SW480 (cell line): ENCODE results near the gene PDGFC.
"Not testable (repeated sequence)": the region's sequence is repeated elsewhere in the genome, so short reads cannot be mapped to it uniquely, and the experiment has no call there.

Experiments used
- DNase-seq: peaks from one replicate; pipeline ENCODE4 v3.0.0-alpha.2; 2016; ENCODE audit warnings: low spot score

The PDGFC gene

DNA sequence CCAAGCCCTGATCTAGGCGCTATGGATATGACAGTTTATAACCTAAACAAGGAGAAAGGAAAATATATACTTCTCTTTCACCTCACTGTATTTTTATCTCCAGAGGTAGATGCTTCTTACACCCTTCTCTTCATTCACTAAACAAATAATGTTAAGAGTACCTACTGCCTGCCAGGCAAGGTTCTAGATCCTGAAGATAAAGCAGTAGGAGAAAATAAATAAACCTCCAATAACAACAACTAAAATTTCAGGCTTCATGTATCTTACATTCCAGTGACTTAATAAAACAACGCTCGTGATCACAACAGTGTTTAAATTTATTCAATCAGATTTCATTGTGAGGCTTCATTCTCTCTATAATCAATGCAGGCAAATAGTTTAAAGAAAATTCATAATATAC lies 20.7 kb downstream of the PDGFC start:
- no peak for DNase-seq

DNA sequence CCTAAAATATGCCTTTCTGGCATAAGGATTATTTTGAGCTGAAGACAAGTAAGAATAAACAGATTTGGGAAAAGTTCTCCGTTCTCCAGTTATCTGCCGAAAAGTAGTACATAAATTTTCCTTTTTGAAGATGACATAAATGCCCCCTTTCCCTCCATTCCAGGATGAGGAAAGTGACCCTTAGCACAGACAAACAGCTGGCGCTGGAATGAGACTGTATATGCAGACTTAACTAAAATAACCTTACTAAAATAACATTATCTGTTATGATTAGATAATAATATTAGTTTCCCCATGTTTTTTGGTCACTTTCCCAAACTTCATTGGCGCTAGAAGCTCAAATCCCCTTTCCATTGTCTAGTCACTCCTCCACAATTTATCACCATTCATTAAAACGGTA lies 21.5 kb downstream of the PDGFC start:
- no peak for DNase-seq

DNA sequence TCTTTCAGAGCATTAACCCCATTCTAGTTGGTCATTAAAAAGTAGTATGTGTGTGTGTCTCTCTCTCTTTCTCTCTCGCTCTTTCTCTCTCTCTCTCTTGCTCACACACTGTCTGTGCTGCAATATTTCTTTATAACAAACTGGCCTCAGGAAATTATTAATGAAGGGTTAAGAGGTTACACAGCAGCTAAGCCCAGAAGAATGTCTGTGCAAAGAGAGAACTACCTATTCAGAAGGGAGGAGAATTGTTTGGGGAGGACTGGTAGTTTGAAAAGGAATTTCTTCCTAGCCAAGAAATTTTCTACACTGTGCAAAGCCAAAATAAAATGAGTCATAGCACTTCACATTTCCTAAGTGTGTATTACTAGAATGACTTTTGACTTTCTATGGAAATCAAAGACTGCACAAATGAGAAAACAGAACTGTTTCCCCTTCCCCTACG lies 22.2 kb downstream of the PDGFC start:
- DNase-seq = no peak

DNA sequence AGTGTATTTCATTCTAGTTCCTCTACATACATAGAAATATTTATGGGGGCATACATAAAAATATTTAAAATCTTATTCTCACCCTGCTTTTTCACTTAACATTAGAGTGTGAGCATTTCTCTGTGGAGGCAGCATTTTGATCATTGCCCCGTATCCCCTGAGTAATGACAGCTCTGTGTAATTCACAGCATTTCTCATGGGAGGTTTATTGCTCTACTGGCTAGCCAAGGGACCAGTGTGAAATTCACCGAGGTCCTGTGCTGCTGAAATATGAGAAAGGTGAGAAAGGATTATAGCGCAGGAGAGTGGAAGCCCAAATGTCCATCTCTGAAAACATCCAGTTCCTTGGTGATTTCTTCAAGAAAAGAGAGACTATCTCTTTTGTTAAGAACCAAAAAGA lies 22.9 kb downstream of the PDGFC start:
- no peak for DNase-seq

DNA sequence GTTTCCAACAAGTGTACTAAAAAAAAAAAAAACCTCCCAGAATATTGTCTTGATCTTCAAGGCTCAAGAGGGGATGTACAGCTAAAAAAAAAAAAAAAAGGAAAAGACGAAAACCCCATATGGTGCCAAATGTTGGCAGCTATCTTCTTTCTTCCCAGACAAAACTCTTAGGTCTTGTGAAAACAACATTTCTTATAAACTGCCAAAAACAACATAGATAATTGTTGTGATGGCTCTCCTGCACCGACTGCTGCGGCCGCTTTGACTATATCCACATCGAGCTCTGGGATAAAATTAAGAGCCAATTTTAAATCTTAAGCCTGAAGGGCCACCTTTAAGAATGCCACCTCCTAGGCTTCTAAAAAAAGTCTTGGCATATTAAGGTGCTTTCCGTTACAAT lies 23.5 kb downstream of the PDGFC start:
- DNase-seq = no peak

DNA sequence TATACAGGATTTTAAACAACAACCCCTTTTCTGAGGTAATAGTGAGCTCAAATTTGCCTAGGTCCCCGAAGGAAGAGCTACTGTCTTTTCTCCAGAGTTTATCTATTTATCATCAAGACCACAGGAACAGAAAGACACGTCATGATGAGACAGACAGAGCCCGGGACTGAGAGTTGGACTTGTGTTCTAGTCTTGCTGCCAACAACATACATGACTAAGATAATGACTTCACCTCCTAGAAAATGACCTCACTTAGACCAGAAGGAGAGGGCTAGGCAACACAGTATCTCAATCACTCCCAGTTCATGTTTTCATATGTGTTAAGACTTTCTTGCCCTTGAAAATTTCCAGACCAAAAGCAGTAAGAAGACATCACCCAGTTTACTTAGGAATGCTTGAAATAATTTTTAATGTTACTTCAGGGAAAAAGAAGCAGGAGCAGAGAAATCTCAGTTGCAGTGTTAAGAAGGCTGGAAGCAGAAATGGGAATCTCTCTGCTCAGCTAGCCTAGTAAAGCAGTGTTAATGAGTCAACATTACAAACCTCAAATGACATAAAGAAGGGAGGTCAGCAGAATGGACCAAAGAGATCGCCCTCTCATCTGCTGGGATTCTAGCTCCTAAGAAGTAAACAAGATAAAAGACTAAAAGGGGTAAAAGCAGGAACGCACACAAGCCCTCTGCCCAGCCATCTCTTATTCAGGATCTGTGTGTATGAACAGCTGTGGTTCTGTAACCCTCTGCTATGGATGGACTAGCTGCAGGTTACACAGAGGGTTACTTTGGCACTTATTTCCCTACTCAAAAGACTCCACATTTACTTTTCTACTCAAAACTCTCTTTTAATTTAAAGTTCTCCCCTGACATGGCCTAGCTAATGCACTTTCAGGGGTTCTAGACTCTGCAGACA lies 24.8 kb downstream of the PDGFC start:
- no peak for DNase-seq

DNA sequence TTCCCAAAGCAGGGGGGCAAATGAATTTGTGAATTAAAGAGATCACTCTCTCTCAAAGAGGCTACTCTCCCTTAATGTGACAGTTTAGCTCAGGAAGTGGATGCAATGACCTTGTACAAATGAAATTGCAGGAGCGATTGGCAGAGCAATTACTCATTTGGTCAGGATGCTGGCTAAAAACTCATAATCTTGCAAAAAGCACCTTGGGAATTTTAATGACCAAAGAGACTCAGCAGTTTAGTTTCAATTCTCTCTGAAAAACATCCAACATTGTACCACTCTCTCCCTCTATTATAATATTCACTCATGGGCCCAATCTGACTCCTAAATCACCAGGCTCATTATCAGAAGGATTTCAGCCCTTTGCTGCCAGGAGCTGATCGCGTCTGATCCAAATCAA lies 26.1 kb downstream of the PDGFC start:
- no peak for DNase-seq

DNA sequence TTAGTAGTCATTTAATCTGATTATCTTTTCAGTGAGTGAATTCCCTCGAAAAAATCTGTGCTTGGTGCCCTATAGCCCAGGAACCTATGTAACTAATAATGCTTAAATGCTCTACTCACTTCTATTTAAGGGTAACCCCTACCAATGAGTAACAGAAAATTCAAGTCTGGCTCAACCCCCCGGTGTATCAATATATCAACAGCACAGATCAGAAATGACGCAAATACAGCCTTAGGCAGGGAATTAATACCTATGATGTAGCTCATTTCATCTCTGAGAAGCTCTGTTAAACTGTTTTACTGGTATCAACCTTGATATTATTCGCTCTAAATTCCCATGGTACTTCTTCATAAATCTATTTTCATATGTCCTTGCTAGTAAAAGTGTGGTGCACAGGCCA lies 28.6 kb downstream of the PDGFC start:
- no peak for DNase-seq

DNA sequence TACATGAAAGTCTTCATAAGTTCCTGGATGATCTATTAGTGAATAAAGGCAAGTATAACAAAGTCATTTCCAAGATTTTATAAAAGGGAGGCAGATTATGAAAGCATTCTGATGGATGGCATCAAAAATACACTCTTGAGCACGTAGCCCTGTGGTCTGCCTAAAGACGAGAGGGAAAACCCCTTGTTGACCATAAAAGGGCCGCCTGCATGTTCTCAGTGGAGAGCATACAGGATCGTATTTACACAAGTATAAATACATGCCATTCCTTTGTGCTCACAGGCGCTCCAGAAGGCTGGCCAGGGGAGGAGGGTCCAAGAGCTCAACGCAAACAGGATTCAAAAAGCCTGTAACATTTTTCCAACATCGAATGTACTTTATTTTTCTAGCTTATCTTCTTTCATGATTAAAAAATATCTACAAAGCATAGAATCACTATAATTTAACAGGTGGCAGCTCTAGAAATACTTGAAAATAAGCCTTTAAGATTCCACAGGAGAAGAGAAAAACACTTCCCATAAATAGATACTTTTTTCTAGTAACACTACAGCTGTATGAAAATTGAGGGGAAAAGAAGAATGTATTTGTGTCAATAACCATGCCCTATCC lies 29.6 kb downstream of the PDGFC start:
- peak; percentile 57 for DNase-seq

DNA sequence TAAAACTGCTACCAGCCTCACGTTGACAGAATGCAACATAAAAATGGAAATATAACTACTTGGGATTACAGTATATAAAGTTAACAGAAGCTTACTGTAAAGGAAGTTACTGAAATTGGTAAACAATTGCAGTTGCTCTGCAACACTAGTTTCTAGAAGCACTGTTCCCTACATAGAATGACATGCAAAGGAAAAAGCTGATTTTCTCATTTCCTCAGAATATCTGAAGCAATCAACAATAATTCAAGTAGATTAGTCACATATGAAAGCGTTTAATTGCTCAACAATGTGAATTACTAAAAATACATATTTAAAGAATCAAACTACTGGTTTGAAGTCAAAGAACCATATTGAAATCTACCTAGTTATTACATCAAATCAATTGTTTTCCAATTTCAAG lies 31.8 kb downstream of the PDGFC start:
- DNase-seq = no peak

DNA sequence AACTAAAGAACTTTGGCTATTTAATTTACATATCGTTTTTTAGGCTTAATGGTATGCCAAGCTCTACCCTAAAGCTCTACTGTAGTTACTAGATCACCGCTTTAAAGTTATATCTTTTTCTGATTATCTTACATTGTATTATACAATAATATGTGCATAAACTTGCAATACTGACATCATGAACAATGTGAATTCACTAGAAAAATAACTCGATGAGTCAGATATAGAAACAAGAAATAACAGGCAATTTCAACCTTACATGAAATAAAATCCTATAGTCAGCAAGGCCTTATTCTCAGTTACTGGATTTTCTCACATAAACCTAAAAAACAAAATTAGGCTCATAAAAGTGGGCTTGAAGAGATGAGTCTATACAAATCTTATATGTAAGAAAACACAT lies 32.5 kb downstream of the PDGFC start:
- no peak for DNase-seq

DNA sequence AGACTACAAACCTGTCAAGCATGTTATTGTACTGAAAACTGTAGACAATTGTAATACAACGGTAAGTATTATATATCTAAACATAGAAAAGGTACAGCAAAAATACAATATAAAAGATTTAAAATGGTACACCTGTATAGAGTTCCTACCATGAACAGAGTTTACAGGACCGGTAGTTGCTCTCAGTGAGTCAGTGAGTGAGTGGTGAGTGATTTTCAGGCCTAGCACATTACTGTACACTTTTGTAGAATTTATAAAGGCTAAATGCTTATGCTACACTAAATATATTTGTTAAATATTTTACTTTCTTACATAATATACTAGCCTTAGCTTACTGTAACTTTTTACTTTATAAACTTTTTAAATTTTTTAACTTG lies 37.4 kb downstream of the PDGFC start:
- no peak for DNase-seq

DNA sequence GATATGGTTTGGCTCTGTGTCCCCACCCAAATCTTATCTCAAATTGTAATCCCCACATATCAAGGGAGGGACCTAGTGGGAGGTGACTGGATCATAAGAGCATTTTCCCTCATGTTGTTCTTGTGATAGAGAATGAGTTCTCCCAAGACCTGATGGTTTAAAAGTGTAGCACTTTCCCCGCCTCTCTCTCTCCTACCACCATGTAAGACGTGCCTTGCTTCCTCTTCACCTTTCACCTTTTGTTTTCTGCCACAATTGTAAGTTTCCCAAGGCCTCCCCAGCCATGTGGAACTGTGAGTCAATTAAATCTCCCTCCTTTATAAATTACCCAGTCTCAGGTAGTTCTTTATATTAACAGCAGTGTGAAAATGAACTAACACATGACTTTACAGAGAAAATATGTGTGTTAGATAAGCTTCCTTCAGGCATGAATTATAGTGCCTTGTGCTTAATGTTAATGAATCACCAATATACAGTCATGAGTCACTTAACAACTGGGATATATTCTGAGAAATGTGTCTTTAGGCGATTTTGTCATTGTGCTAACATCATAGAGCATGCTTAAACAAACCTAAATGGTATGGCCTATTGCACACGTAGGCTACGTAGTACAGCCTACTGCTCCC lies 37.9 kb downstream of the PDGFC start:
- no peak for DNase-seq

DNA sequence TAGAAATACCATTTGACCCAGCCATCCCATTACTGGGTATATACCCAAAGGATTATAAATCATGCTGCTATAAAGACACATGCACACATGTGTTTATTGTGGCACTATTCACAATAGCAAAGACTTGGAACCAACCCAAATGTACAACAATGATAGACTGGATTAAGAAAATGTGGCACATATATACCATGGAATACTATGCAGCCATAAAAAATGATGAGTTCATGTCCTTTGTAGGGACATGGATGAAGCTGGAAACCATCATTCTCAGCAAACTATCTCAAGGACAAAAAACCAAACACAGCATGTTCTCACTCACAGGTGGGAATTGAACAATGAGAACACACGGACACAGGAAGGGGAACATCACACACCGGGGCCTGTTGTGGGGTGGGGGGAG lies 39.2 kb downstream of the PDGFC start:
- not testable (repeated sequence) for DNase-seq

DNA sequence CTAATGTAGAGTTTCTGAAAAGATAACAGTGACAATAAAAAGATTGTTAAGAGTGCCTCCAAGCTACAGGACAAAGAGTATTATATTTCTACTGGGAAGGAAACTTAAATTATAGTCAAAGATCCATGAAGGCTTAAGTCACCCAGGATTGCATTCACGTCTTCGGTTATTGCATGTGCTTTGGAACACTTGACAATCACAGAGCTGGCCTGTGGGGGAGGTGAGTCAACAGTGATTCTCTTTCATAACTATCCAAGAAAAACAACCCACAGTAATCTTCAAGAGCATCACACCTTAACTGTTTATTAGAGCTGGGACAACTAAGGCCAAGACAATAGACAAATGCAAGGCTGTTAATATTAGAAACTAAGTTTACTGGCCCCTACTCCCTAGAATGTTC lies 40.3 kb downstream of the PDGFC start:
- DNase-seq = peak; percentile 2

DNA sequence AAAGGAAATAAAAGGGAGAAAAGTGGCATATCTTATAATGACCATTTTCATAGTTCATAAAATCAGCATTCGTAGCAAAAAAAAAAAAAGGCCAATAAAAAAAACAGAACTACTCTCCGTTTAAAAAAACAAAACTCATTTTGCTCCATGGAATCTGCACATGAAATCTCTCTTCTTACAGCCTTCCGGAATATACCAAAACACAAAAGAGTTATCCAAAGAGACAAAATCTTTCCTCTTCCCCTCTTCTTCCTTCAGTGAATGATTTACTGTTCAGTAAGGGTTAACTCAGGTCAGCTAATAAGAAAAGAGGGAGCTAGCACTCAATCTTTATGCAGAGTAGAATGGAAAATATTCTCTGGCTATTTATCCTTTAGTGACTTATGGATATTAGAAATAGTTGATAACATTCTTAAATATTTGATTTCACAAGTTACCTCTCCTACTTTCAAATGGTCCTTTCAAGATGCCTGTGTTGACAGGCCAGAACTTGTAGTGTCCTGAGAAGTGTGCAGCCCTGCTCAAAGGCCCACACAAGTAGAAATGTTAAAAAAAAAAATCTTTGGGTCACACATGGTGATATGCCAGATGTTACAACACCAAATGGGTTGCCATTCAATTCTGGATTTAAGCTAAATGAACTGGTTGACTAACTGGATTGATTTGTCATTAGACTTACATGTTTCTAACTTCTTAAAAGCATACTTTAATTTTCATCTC lies 42.1 kb downstream of the PDGFC start:
- no peak for DNase-seq

DNA sequence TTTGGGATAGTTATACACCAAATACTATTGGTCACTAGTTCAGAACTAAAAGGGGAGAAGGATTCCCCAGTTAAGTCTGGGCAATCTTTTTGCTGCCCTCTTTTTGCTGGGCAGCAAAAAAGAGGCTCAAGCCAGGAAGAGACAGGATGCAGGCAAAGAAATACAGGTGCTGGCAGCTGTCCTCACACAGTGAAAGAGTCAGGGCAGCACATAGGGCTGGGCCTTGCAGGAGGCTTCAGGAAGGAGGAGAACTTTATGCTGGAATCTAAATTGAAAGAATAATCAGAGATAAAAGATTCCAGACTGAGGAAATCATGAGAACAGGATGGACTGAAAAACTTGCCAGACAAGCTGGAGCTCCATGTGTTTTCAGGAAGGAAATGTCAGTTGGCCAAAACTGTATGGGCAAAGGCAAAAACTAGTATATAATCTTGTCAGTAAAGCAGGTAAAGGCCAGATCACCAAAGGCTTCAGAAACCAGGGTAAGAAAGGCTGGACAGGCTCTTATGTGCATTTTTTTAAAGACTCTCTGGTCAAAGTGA lies 46.8 kb downstream of the PDGFC start:
- no peak for DNase-seq

DNA sequence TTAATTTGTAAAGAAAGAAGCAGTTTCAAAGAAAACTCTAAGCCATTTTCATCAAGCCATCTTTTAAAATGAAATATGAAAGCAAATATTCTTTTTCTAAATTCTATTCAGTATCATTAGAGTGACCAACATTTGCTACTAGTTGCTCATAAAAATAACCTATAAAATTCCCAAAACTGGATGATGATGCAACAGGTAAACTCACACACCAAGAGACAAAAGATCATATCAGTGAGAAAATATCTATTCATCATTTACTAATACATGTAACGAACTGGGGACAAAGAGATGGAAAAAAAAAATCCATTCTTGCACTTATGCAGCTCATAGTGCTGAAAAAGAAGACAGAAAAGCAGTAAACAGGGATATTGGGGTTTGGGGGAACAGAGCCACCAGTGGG lies 48.1 kb downstream of the PDGFC start:
- no peak for DNase-seq

DNA sequence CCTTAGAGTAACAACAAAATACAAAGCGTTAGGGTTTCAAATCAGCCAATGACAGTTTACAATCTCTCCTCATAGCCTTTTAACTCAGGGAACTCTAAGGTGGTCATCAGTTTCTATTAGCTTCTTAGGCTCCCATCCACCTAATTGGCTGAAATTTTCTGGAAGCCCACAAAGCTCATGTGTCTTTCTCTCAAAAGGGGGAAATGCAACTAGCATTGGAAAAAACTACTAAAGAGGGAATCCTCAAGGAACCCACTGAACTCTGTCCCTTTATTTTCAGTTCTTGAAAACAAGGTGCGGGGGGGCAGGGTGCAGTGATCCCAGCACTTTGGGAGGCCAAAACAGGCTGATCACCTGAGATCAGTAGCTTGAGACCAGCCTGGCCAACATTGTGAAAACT lies 56.4 kb downstream of the PDGFC start:
- no peak for DNase-seq

DNA sequence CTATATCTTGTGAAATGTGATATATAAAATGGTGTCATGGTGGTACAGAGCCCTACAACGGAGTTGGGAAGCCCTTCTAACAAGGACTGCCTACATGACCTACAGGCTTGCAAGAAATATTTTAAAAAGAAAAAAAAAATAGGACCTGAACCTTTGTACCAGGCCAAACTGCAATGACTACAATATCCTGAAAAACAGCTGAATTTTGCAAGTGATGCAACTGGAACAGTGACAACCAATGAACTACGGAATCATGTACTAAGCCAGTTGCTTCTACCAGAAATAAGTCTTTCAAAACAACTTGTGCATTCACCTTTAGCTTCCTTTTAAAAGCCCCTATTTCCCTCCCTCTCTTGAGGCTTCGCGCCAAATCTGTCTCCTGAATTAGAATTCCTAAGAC lies 58.4 kb downstream of the PDGFC start:
- no peak for DNase-seq

DNA sequence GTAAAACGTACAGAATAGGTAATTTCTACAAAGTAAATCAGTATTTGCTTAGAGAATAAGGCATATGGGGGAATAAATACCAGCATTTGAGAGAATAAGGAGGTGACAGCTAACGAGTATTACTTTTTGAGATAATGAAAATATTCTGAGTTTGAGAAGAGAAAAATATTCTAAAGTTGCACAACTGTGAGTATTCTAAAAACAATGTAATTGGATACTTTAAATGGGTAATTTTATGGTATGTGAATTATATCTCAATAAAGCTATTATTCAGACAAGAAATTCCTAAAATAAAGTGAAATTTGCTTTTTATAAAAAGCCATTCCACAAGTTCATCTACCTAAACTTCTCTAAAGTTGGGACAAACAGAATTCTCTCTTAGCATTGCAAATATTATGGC lies 62.6 kb downstream of the PDGFC start:
- no peak for DNase-seq

DNA sequence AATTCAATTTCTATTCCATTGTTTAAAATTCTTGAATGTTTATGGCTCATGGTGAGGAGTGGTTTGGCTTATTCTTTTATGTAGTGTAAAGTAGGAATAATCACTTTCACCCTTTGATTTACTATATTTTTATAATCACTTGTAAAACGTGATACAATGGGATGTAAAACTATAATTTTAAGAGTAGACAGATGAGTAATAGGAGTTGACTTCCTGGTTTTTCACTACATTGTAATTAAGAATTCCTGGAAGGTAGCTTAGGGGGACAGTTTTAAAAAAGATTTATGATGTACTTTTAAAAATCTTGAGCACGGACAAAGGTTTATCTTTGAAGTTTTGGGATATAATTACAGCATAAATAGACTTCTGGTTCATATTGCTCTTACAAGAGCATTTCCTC lies 65.3 kb downstream of the PDGFC start:
- DNase-seq = no peak
